Stimulated activated naive CD8-positive, alpha-beta T cell treated with anti-CD3 and anti-CD28 coated beads, Interleukin-15, Interleukin-2, amounts not matched to agents 100 ng/mL and 50 ng/mL, for 24 hours (primary cell): Measurements from ENCODE around the gene ZNF33B.
"Not testable (repeated sequence)": the region's sequence is repeated elsewhere in the genome, so short reads cannot be mapped to it uniquely, and the experiment has no call there.

Source experiments
- H3K27ac Mint-ChIP-seq: one replicate; pipeline ENCODE4 v1.8.0; 2021; ENCODE audit warnings: mild to moderate bottlenecking, mixed read lengths
- H3K27me3 Mint-ChIP-seq: one replicate; pipeline ENCODE4 v1.8.0; 2021; ENCODE audit warnings: mixed read lengths
- H3K36me3 Mint-ChIP-seq: one replicate; pipeline ENCODE4 v1.8.0; 2021; ENCODE audit warnings: low read depth, mixed read lengths
- H3K4me1 Mint-ChIP-seq: one replicate; pipeline ENCODE4 v1.8.0; 2021; ENCODE audit warnings: low read depth, mixed read lengths
- H3K4me3 Mint-ChIP-seq: one replicate; pipeline ENCODE4 v1.8.0; 2021; ENCODE audit warnings: mild to moderate bottlenecking, mixed read lengths
- H3K9me3 Mint-ChIP-seq: one replicate; pipeline ENCODE4 v1.8.0; 2021; ENCODE audit warnings: mixed read lengths

The ZNF33B gene

DNA sequence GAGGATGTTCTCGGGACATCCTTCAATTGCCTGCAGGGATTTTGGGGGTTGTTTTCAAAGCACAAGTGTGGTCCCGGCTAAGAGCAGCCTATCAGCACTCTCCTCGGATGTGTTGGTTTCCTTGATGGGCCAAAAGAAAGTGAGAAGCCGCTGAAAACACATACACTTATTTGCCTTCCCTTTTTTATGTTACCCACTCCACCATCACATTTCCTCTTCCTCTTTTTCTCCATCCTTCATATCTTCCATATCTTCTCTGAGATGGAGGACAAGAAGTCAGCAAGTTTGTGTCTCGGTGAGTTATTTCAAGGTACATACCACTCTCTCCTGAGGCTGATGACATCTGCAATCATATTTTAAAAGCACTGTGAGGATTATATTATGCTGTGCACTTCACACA is 64.0 kb downstream of the ZNF33B start:
- Mint-ChIP-seq H3K9me3 (peaks cover 15% of the 10 kb centered on the region), H3K4me1 (no peaks in the 10 kb centered on the region), H3K27me3 (peaks cover 3% of the 10 kb centered on the region), H3K27ac (no peak overlapping the region), H3K4me3 (no peak overlapping the region), H3K36me3 (no peaks in the 10 kb centered on the region)

DNA sequence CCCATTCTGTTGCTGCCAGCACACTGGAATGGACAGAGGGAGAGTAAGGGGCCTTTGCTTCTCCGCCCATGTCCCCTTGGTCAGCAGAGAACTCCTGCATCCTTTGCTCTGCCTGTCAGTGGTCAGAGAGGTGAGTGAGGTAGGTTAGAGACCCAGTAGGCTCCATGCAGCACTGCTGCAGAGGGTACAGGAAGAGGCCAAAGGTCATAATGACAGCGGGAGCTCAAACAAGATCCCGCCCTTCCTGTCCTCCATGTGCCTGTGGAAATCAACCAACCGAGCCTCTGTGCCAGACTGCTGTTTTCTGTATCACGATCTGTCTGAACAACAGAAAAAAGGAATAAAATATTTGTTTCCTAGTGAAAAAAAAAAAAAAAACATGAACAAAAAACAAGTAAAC is 81.4 kb downstream of the ZNF33B start:
- H3K36me3 Mint-ChIP-seq, result peaks cover 2% of the 10 kb centered on the region
- no peak overlapping the region for H3K4me3 Mint-ChIP-seq
- H3K9me3 Mint-ChIP-seq, result no peaks in the 10 kb centered on the region
- peaks cover 12% of the 10 kb centered on the region for H3K4me1 Mint-ChIP-seq
- peaks cover 4% of the 10 kb centered on the region for H3K27me3 Mint-ChIP-seq
- H3K27ac Mint-ChIP-seq, result no peak overlapping the region

DNA sequence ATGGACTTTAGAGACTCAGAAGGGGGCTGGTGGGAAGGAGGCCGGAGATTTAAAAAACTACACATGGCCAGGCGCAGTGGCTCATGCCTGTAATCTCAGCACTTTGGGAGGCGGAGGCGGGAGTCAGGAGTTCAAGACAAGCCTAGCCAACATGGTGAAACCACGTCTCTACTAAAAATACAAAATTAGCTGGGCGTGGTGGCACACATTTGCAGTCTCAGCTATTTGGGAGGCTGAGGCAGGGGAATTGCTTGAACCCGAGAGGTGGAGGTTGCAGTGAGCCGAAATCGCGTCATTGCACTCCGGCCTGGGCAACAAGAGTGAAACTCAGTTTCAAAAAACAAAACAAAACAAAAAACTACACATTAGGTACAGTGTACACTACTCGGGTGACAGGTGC is 84.8 kb downstream of the ZNF33B start:
- H3K27me3 Mint-ChIP-seq, result not testable (repeated sequence)
- peaks cover 32% of the 10 kb centered on the region for H3K36me3 Mint-ChIP-seq

DNA sequence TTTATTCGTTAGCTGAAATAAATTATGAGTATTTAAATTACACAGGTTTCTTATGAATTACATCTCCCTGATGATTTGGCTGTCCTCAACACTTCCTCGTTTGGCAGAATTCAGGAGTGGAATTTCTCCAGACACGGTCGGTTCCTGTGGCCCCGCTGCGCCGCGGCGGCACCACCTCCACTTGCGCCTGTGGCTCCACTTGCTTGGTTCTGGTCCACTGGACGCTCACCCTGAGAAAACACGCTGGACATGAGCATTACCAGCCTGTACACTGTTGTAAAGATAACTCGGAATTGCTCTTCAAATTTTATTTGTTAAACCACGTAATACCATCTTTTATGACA is 85.3 kb downstream of the ZNF33B start:
- Mint-ChIP-seq H3K4me1 (peaks cover 42% of the 10 kb centered on the region), H3K27me3 (no peaks in the 10 kb centered on the region), H3K9me3 (peaks cover 4% of the 10 kb centered on the region), H3K4me3 (peak overlapping the region; percentile 96), H3K36me3 (peaks cover 37% of the 10 kb centered on the region), H3K27ac (peak overlapping the region; percentile 95)

More for the DNA sequence above, 84.8 kb downstream of the ZNF33B start:
- not testable (repeated sequence) for H3K9me3 Mint-ChIP-seq
- H3K4me3 Mint-ChIP-seq, result peak overlapping the region; percentile 96
- H3K4me1 Mint-ChIP-seq, result peaks cover 40% of the 10 kb centered on the region
- H3K27ac Mint-ChIP-seq, result peak overlapping the region; percentile 95

DNA sequence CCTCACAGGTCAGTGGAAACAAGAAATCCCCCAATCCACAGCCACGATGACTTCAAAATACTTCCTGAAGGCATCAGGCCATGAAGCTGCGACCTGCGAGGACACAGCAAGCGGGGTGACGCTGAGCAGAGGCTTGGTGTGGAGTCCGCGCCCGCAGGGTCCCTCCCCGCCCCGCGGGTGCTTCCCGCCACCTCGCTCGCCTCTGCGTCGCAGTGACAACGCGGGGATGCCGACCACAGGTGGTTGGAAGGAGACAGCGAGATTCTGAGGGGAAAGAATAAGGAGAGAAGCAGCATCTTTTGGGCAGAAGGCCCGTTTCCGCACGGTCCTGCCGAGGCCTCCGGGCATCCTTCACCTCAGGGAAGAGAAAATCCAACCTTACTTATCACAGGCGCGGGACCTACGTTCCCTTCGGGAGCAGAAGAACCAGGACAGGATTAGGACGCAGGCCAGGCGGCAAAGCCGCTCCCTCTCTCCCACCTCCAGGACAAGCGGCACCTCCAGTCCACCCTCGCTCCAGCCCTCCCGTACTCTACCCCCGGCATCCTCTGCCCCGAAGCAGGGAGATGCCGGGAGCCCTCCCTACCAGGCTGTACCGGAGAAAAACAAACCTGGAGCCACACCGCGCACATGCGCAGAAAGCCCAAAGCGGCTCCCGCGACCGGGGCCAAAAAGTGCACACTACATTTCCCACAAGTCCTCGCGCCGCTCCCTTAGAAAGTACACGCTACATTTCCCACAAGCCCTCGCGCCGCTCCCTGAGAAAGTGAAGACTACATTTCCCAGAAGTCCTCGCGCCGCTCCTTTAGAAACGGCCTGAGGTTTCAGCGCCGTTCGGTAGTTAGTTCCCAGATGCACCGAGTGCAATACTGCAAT is 85.9 kb downstream of the ZNF33B start:
- peaks cover 7% of the 10 kb centered on the region for H3K9me3 Mint-ChIP-seq
- H3K27ac Mint-ChIP-seq, result peak overlapping the region; percentile 95
- peaks cover 48% of the 10 kb centered on the region for H3K4me1 Mint-ChIP-seq
- H3K4me3 Mint-ChIP-seq, result peak overlapping the region; percentile 96
- H3K27me3 Mint-ChIP-seq, result no peaks in the 10 kb centered on the region
- peaks cover 43% of the 10 kb centered on the region for H3K36me3 Mint-ChIP-seq

DNA sequence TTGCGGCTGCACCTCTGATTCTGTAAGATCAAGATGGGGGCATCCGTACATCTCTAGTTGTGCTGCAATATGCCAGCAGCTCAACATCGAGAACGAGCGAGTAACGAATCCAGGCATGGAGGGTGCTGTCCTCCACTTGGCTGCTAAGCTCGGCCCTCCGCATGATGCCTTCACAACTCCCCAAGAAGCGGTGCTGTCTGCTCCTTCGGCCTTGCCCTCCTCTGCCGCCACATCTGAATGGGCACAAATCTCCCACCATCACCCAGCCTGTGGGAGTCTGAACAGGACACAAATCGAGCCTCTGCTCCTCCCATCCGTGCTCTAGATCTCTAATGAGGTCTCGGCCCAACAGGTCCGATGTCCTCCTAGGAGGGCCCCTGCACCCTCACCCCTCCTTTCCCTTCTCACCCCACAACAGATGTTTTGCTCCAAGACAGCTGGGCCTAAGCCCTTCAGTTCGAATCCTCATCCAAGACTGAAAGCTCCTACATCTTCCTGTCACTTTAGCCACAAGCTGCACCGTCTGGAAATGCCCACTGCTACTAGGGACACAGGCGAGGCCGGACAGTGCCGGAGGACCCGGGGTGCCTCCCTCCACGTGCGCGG is 86.7 kb downstream of the ZNF33B start:
- Mint-ChIP-seq H3K36me3 (peaks cover 50% of the 10 kb centered on the region), H3K27ac (peak overlapping the region; percentile 95), H3K4me3 (peak overlapping the region; percentile 96), H3K4me1 (peaks cover 52% of the 10 kb centered on the region), H3K27me3 (no peaks in the 10 kb centered on the region), H3K9me3 (peaks cover 13% of the 10 kb centered on the region)

DNA sequence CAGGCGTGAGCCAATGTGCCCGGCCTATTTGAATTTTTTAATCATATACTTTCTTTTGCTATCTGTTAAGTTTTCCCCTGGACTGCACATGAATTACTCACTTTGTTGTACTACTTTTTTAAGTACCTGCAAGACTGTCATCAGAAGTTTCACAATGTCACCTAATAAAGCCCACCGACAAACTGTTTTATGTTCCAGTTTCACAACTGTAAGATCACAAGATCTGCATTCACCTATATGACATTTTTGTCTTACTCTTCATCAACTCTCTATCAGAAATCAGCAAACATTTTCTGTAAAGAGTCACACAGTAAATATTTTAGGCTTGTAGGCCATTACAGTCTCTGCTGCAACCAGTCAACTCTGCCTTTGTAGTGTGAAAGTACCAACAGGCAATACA is 88.5 kb downstream of the ZNF33B start:
- Mint-ChIP-seq H3K4me3 (peak overlapping the region; percentile 27), H3K27me3 (no peaks in the 10 kb centered on the region), H3K36me3 (peaks cover 65% of the 10 kb centered on the region), H3K27ac (no peak overlapping the region), H3K4me1 (peaks cover 54% of the 10 kb centered on the region), H3K9me3 (peaks cover 21% of the 10 kb centered on the region)

DNA sequence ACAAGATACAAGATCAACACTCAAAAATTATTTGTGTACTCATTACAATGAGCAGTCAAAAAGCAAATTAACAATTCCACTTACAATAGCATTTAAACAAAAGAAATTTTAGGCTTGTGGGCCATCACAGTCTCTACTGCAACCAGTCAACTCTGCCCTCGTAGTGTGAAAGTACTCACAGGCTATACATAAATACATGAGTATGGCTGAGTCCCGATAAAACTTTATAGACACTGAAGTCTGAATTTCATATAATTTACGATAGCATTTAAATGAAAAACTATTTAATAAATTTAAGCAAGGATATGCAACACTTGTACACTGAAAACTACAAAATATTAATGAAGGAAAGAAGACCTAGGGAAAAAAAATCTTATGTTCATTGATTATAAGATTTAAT is 90.1 kb downstream of the ZNF33B start:
- no peak overlapping the region for H3K4me3 Mint-ChIP-seq
- no peaks in the 10 kb centered on the region for H3K27me3 Mint-ChIP-seq
- peaks cover 30% of the 10 kb centered on the region for H3K9me3 Mint-ChIP-seq
- peaks cover 52% of the 10 kb centered on the region for H3K4me1 Mint-ChIP-seq
- H3K36me3 Mint-ChIP-seq, result peaks cover 81% of the 10 kb centered on the region
- H3K27ac Mint-ChIP-seq, result no peak overlapping the region

DNA sequence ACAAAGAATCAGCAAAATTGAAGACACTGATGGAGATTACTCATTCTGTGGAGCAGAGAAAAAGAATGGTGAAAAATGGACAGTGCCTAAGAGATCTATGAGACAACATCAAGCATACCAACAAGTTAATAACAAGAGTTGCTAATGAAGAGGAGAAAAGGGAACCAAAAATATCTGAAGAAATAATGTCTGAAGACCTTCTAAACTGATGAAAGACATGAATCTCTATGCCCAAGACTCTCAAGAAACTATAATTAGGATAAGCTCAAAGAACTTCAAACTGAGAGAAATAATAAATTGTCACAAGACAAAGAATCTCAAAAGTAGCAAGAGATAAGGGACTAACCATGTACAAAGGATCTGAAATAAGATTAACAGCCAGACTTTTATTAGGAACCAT is 93.4 kb downstream of the ZNF33B start:
- Mint-ChIP-seq H3K4me3 (no peak overlapping the region), H3K4me1 (peaks cover 25% of the 10 kb centered on the region), H3K36me3 (peaks cover 96% of the 10 kb centered on the region), H3K9me3 (peaks cover 55% of the 10 kb centered on the region), H3K27me3 (no peaks in the 10 kb centered on the region), H3K27ac (no peak overlapping the region)

DNA sequence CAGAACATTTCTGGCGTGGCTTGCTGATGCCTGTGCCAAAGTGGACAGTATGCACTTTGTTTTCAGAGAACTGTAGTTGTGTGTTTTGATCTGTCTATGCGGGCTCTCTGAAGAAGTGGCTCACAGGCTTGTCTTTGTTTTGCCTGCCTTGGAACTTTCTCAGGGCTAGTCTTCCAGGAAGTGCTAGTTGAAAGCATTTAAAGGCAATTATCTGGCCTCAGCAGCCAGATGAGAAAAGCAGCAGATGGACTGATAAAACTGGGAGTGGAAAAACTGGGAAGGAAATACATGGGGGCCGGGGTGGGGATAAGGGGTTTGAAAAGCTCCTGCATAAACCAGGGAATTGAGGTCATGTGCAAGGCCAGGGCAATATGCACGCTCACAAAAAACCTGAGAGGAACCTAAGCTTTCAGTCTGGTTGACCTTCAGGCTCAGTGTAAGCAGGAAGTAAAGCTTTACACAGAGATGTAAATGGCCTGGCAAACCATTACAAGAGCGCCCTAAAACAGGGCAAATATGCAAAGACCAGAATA is 94.5 kb downstream of the ZNF33B start:
- Mint-ChIP-seq H3K27me3 (no peaks in the 10 kb centered on the region), H3K4me1 (peaks cover 17% of the 10 kb centered on the region), H3K27ac (no peak overlapping the region), H3K9me3 (peaks cover 54% of the 10 kb centered on the region), H3K4me3 (no peak overlapping the region), H3K36me3 (peaks cover 96% of the 10 kb centered on the region)
